MM.1S (cell line): Measurements from ENCODE around the gene ZMYM5.

Experiments
- CTCF ChIP-seq: fragments of 300-600 bp; sonication (generic); IDR thresholded peaks from 2 replicates; pipeline ENCODE4 v1.5.1; 2016; ENCODE audit warnings: antibody characterized with exemption, low read length, mixed read lengths
- EZH2 ChIP-seq: fragments of 300-600 bp; sonication (generic); optimal IDR thresholded peaks from 2 replicates; pipeline ENCODE3; 2017; ENCODE audit warnings: low read depth, mild to moderate bottlenecking, antibody characterized with exemption, low read length, mixed read lengths
- EZH2phosphoT487 ChIP-seq: fragments of 300-600 bp; sonication (generic); IDR thresholded peaks from 2 replicates; pipeline ENCODE4 v1.6.1; 2018; ENCODE audit warnings: antibody characterized with exemption, low read length

- TF ChIP-seq EZH2 (no peak), CTCF (no peak), EZH2phosphoT487 (no peak)
Observed at GRCh38 chr13:19805765-19806164, 57.7 kb downstream of the ZMYM5 start.
